IPS-NIHi7 (cell line): ENCODE results near the gene RINT1.
"Not testable (repeated sequence)": the region's sequence is repeated elsewhere in the genome, so short reads cannot be mapped to it uniquely, and the experiment has no call there.

Source experiments
- DNase-seq: peaks from one replicate; pipeline ENCODE4 v3.0.0; 2012; ENCODE audit warnings: mixed read lengths; ENCODE audit errors: extremely low spot score

The RINT1 gene

GRCh38 chr7:105532709-105533460, 884 bp downstream of the RINT1 start:
- DNase-seq: no peak

GRCh38 chr7:105538339-105538738, 6.3 kb downstream of the RINT1 start:
- DNase-seq: no peak

GRCh38 chr7:105559926-105560325, 27.9 kb downstream of the RINT1 start:
- DNase-seq: no peak

GRCh38 chr7:105565190-105565589, 33.2 kb downstream of the RINT1 start:
- no peak for DNase-seq

GRCh38 chr7:105567024-105567423, 35.0 kb downstream of the RINT1 start:
- no peak for DNase-seq

- no peak for DNase-seq
Observed at GRCh38 chr7:105567821-105568220, 35.8 kb downstream of the RINT1 start.

GRCh38 chr7:105571891-105572290, 39.9 kb downstream of the RINT1 start:
- DNase-seq: no peak

- DNase-seq: no peak
Observed at GRCh38 chr7:105577251-105577650, 45.2 kb downstream of the RINT1 start.

GRCh38 chr7:105578496-105578895, 46.5 kb downstream of the RINT1 start:
- DNase-seq: no peak

- no peak for DNase-seq
Observed at GRCh38 chr7:105580022-105580740, 48.2 kb downstream of the RINT1 start.

GRCh38 chr7:105581066-105581811, 49.2 kb downstream of the RINT1 start, which contains the start of gene EFCAB10:
Gene EFCAB10, minus strand, starts transcription at chr7:105581493. Its CDS starts 30 bp downstream, at chr7:105581463.
- peak; percentile 97 for DNase-seq

- DNase-seq: no peak
Observed at GRCh38 chr7:105583061-105583460, 51.1 kb downstream of the RINT1 start.

GRCh38 chr7:105584165-105584564, 52.2 kb downstream of the RINT1 start:
- no peak for DNase-seq

- DNase-seq: no peak
Observed at GRCh38 chr7:105585850-105586500, 54.0 kb downstream of the RINT1 start.

GRCh38 chr7:105587909-105588635, 56.1 kb downstream of the RINT1 start:
- no peak for DNase-seq

- peak; percentile 77 for DNase-seq
Observed at GRCh38 chr7:105589356-105590077, 57.5 kb downstream of the RINT1 start.

- DNase-seq: no peak
Observed at GRCh38 chr7:105590793-105591192, 58.8 kb downstream of the RINT1 start.

GRCh38 chr7:105591522-105591921, 59.5 kb downstream of the RINT1 start:
- no peak for DNase-seq

- no peak for DNase-seq
Observed at GRCh38 chr7:105594034-105594433, 62.0 kb downstream of the RINT1 start.

GRCh38 chr7:105596866-105597265, 64.9 kb downstream of the RINT1 start:
- DNase-seq: no peak

- not testable (repeated sequence) for DNase-seq
Observed at GRCh38 chr7:105599080-105599479, 67.1 kb downstream of the RINT1 start.
